ENCODE measurements around the gene TEN1. TPM values are rescaled to one million over a fixed set of nuclear protein-coding genes. Genes with fewer than 3 reads are reported as not detected.
"Not testable (repeated sequence)": the region's sequence is repeated elsewhere in the genome, so short reads cannot be mapped to it uniquely, and the experiment has no call there.

The TEN1 gene
- total RNA-seq, 1 donor from 2014 or later, result 9.6 TPM

- DNase-seq (ENCODE audit: low spot score), result no peak
- intact Hi-C loops (cut with DNase I), result no loop called here
Measured at GRCh38 chr17:76022285-76022684, 43.2 kb downstream of the TEN1 start.

- intact Hi-C loops (cut with DNase I), result no loop called here
- no peak for DNase-seq (ENCODE audit: low spot score)
Measured at GRCh38 chr17:76022973-76023899, 44.2 kb downstream of the TEN1 start.

- no peak for DNase-seq (ENCODE audit: low spot score)
- intact Hi-C loops (cut with DNase I), result no loop called here
Measured at GRCh38 chr17:76023900-76024237, 44.8 kb downstream of the TEN1 start.

- intact Hi-C loops (cut with DNase I), result no loop called here
- no peak for DNase-seq (ENCODE audit: low spot score)
Measured at GRCh38 chr17:76024353-76024752, 45.3 kb downstream of the TEN1 start.

- intact Hi-C loops (cut with DNase I), result no loop called here
- no peak for DNase-seq (ENCODE audit: low spot score)
Measured at GRCh38 chr17:76025294-76025693, 46.3 kb downstream of the TEN1 start.

GRCh38 chr17:76026714-76027158, 47.7 kb downstream of the TEN1 start:
- no peak for DNase-seq (ENCODE audit: low spot score)
- intact Hi-C loops (cut with DNase I), result no loop called here

GRCh38 chr17:76027159-76027839, 48.3 kb downstream of the TEN1 start, which contains the start of gene EVPL:
TSS of gene EVPL (minus strand) at chr17:76027306. CDS start at chr17:76027198, 108 bp downstream.
- intact Hi-C loops (cut with DNase I), result no loop called here
- DNase-seq (ENCODE audit: low spot score), result no peak

GRCh38 chr17:76032073-76032779, 53.2 kb downstream of the TEN1 start:
- intact Hi-C loops (cut with DNase I), result no loop called here
- DNase-seq (ENCODE audit: low spot score), result no peak

GRCh38 chr17:76032780-76033108, 53.7 kb downstream of the TEN1 start:
- DNase-seq (ENCODE audit: low spot score), result no peak
- intact Hi-C loops (cut with DNase I), result no loop called here

- intact Hi-C loops (cut with DNase I), result no loop called here
- no peak for DNase-seq (ENCODE audit: low spot score)
Measured at GRCh38 chr17:76033139-76033538, 54.1 kb downstream of the TEN1 start.

GRCh38 chr17:76034428-76035350, 55.6 kb downstream of the TEN1 start:
- intact Hi-C loops (cut with DNase I), result no loop called here
- DNase-seq (ENCODE audit: low spot score), result no peak

GRCh38 chr17:76036497-76037261, 57.6 kb downstream of the TEN1 start:
- DNase-seq (ENCODE audit: low spot score), result no peak
- intact Hi-C loops (cut with DNase I), result no loop called here

- intact Hi-C loops (cut with DNase I), result no loop called here
Measured at GRCh38 chr17:76038050-76038449, 59.0 kb downstream of the TEN1 start.

GRCh38 chr17:76039121-76039520, 60.1 kb downstream of the TEN1 start:
- DNase-seq (ENCODE audit: low spot score), result no peak
- intact Hi-C loops (cut with DNase I), result no loop called here

More at GRCh38 chr17:76038050-76038449, 59.0 kb downstream of the TEN1 start:
- DNase-seq (ENCODE audit: low spot score), result no peak

GRCh38 chr17:76040376-76040775, 61.3 kb downstream of the TEN1 start:
- intact Hi-C loops (cut with DNase I), result no loop called here

GRCh38 chr17:76042868-76043267, 63.8 kb downstream of the TEN1 start:
- intact Hi-C loops (cut with DNase I), result not testable (repeated sequence)

More at GRCh38 chr17:76040376-76040775, 61.3 kb downstream of the TEN1 start:
- DNase-seq (ENCODE audit: low spot score), result no peak

GRCh38 chr17:76044475-76045007, 65.5 kb downstream of the TEN1 start:
- DNase-seq (ENCODE audit: low spot score); intact Hi-C loops (cut with DNase I): not testable (repeated sequence)

More at GRCh38 chr17:76042868-76043267, 63.8 kb downstream of the TEN1 start:
- DNase-seq (ENCODE audit: low spot score), result not testable (repeated sequence)

- intact Hi-C loops (cut with DNase I), result no loop called here
- DNase-seq (ENCODE audit: low spot score), result no peak
Measured at GRCh38 chr17:76046064-76046463, 67.0 kb downstream of the TEN1 start.
